Body of pancreas (tissue), 4 donors: ENCODE results near the gene TMEM244.

Experiments
- CTCF ChIP-seq, 7 experiments: fragments of 450-650 bp in 4 of 7; fragments of 200-600 bp in 3 of 7; sonication (generic) in 3 of 7; IDR thresholded peaks; one replicate each; pipeline ENCODE4 v1.5.1; 2016 to 2019; ENCODE audit warnings: antibody characterized with exemption in 7 of 7
- POLR2A ChIP-seq, 3 donors: fragments of 450-650 bp; IDR thresholded peaks; one replicate each; pipeline ENCODE4 v1.6.1; 2016; ENCODE audit warnings: antibody characterized with exemption in 3 of 3, mild to moderate bottlenecking in 2 of 3

- TF ChIP-seq CTCF (IDR thresholded peaks at IDR 0.05) (no peak), POLR2A (IDR thresholded peaks at IDR 0.05) (no peak)
Observed at GRCh38 chr6:129860908-129861665, at the start of gene TMEM244.
